Measurements from ENCODE around the gene HSFX1.

HSFX1 gene

DNA sequence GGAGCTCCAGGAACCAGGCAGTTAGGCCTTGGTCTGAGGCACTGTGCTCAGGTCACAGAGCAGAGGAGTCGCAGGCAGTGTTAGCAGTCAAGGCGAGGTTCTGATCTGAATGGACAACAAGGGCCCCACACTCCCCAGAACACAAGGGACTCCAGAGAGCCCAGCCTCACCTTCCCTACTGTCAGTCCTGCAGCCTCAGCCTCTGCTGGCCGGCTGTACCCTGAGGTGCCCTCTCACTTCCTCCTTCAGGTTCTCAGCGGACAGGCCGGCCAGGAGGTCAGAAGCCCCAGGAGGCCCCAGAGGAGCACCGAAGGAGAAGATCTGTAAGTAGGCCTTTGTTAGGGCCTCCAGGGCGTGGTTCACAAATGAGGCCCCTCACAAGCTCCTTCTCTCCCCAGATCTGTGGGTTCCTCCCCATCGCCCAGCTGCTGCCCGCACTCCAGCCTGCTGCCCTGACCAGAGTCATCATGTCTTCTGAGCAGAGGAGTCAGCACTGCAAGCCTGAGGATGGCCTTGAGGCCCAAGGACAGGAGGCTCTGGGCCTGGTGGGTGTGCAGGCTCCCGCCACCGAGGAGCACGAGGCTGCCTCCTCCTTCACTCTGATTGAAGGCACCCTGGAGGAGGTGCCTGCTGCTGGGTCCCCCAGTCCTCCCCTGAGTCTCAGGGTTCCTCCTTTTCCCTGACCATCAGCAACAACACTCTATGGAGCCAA lies 34.0 kb downstream of the HSFX1 start:
- Histone ChIP-seq H3K27ac (ENCODE audit: low read depth in 2 of 2, low read length in 2 of 2) (no peak overlapping the region), H3K9ac (ENCODE audit: low read depth in 1 of 2, low read length in 2 of 2) (no peak overlapping the region), H3K27me3 (ENCODE audit: control insufficient read depth in 2 of 2, insufficient read depth in 2 of 2, low read length in 2 of 2) (peaks cover 0 to 2% of the 10 kb centered on the region in 2 donors), H3K36me3 (ENCODE audit: control insufficient read depth in 2 of 2, insufficient read depth in 2 of 2, low read length in 2 of 2) (no peaks in the 10 kb centered on the region), H3K4me1 (ENCODE audit: control insufficient read depth in 2 of 2, insufficient read depth in 2 of 2, low read length in 2 of 2) (no peaks in the 10 kb centered on the region), H3K9me3 (ENCODE audit: control insufficient read depth in 2 of 2, low read length in 2 of 2) (no peaks in the 10 kb centered on the region), H3K4me3 (ENCODE audit: low read length in 2 of 2) (no peak overlapping the region)

DNA sequence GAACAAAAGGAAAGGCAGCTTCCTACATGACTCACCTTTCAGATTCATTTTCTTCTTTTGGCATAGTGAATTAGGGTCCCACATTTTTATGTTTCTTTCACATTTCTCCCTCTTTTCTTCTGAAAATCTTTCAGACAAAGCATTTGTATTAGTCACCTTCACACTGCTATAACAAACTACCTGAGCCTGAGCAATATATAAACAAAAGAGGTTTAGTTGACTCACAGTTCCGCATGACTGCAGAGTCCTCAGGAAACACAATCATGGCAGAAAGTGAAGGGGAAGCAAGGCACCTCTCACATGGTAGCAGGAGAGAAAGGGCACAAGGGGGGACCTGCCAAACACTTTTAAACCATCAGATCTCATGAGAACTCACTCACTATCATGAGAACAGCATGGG lies 44.8 kb downstream of the HSFX1 start:
- Histone ChIP-seq H3K4me1 (ENCODE audit: control insufficient read depth in 2 of 2, insufficient read depth in 2 of 2, low read length in 2 of 2) (no peaks in the 10 kb centered on the region), H3K9me3 (ENCODE audit: control insufficient read depth in 2 of 2, low read length in 2 of 2) (no peaks in the 10 kb centered on the region), H3K9ac (ENCODE audit: low read depth in 1 of 2, low read length in 2 of 2) (no peak overlapping the region)

DNA sequence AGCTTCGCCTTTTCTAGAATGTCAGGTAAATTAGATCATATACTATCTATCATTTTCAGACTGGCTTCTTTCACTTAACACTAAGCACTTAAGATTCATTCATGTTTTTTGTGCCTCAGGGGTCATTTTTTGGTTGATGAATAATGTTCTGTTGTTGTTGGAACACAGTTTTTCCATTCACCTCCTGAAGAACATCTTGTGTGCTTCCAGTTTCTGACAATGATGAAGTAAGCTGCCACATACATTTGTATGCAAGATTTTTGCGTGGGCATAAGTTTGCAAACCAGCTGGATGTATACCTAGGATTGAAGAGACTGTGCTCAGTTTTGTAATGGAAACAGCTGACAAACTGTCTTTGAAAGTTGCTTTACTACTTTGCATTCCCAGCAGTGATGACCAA lies 45.5 kb downstream of the HSFX1 start:
- no peaks in the 10 kb centered on the region for H3K4me1 ChIP-seq (ENCODE audit: control insufficient read depth in 2 of 2, insufficient read depth in 2 of 2, low read length in 2 of 2)
- H3K9me3 ChIP-seq (ENCODE audit: control insufficient read depth in 2 of 2, low read length in 2 of 2) = no peaks in the 10 kb centered on the region
- H3K9ac ChIP-seq (ENCODE audit: low read depth in 1 of 2, low read length in 2 of 2) = no peak overlapping the region
- peaks cover 0 to 2% of the 10 kb centered on the region in 2 donors for H3K27me3 ChIP-seq (ENCODE audit: control insufficient read depth in 2 of 2, insufficient read depth in 2 of 2, low read length in 2 of 2)
- H3K36me3 ChIP-seq (ENCODE audit: control insufficient read depth in 2 of 2, insufficient read depth in 2 of 2, low read length in 2 of 2) = no peaks in the 10 kb centered on the region
- no peak overlapping the region for H3K4me3 ChIP-seq (ENCODE audit: low read length in 2 of 2)
- no peak overlapping the region for H3K27ac ChIP-seq (ENCODE audit: low read depth in 2 of 2, low read length in 2 of 2)

More for the DNA sequence above, 44.8 kb downstream of the HSFX1 start:
- Histone ChIP-seq H3K36me3 (ENCODE audit: control insufficient read depth in 2 of 2, insufficient read depth in 2 of 2, low read length in 2 of 2) (no peaks in the 10 kb centered on the region), H3K27me3 (ENCODE audit: control insufficient read depth in 2 of 2, insufficient read depth in 2 of 2, low read length in 2 of 2) (peaks cover 2 to 4% of the 10 kb centered on the region in 2 donors), H3K27ac (ENCODE audit: low read depth in 2 of 2, low read length in 2 of 2) (no peak overlapping the region), H3K4me3 (ENCODE audit: low read length in 2 of 2) (no peak overlapping the region)

DNA sequence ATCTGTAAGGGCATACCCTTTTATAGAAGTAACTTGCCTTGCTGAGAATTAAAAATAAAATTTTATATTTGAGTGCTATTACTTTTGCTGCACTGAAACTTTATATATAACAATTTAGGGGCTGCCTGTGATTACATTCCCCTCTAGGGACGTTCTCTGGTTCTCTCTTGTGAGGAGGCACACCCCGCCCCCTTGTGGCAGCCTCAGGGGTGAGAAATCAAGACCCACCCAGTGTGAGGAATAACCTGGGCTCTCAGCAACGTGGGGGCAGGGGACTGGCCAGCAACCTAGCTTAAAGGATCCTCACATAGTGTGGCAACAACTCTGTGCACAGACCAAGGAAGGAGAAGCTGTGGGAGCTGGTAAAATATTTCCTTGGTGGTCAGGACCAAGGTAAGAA lies 51.6 kb downstream of the HSFX1 start:
- H3K4me1 ChIP-seq (ENCODE audit: control insufficient read depth in 2 of 2, insufficient read depth in 2 of 2, low read length in 2 of 2) = no peaks in the 10 kb centered on the region
- H3K9ac ChIP-seq (ENCODE audit: low read depth in 1 of 2, low read length in 2 of 2) = no peak overlapping the region
- no peak overlapping the region for H3K4me3 ChIP-seq (ENCODE audit: low read length in 2 of 2)
- no peaks in the 10 kb centered on the region for H3K27me3 ChIP-seq (ENCODE audit: control insufficient read depth in 2 of 2, insufficient read depth in 2 of 2, low read length in 2 of 2)
- no peak overlapping the region for H3K27ac ChIP-seq (ENCODE audit: low read depth in 2 of 2, low read length in 2 of 2)
- no peaks in the 10 kb centered on the region for H3K36me3 ChIP-seq (ENCODE audit: control insufficient read depth in 2 of 2, insufficient read depth in 2 of 2, low read length in 2 of 2)
- no peaks in the 10 kb centered on the region for H3K9me3 ChIP-seq (ENCODE audit: control insufficient read depth in 2 of 2, low read length in 2 of 2)
